ENCODE data around the gene CCDC169.
A peak's percentile ranks its signal among the peaks of the same experiment; 100 is the strongest.

CCDC169 gene

GRCh38 chr13:36297366-36298338 is at the start of gene CCDC169:
Gene CCDC169, minus strand, starts transcription at chr13:36297814. Its CDS starts 95 bp downstream, at chr13:36297719.
- Histone ChIP-seq H3K4me3 (ENCODE audit: low read depth, low read length) (peak within 1 kb of the TSS; percentile 72), H3K27ac (peak within 1 kb of the TSS; percentile 0), H3K27me3 (replicated peaks) (no peaks in the 10 kb centered on the region), H3K36me3 (replicated peaks) (peaks cover under 1% of the 10 kb centered on the region)
- TF ChIP-seq CTCF (IDR thresholded peaks at IDR 0.05; ENCODE audit: low read depth, low read length, missing control alignments): no peak
- in situ Hi-C loops (cut with HindIII; ENCODE audit: low pct_ligation_motif_present, low sequenced_read_pairs): no loop called here
- DNase-seq: peak; percentile 48

- in situ Hi-C loops (cut with HindIII; ENCODE audit: low pct_ligation_motif_present, low sequenced_read_pairs): no loop called here
Observed at GRCh38 chr13:36346222-36347083, 48.8 kb upstream of the CCDC169 start, which contains the start of gene SPART. Gene SPART, minus strand, starts transcription at chr13:36346394. Its CDS starts 10,564 bp downstream, at chr13:36335830.

GRCh38 chr13:36345438-36346221 is 48.0 kb upstream of the CCDC169 start:
- Histone ChIP-seq H3K27me3 (replicated peaks) (no peaks in the 10 kb centered on the region), H3K27ac (peak overlapping the region; percentile 99), H3K36me3 (replicated peaks) (no peaks in the 10 kb centered on the region), H3K4me3 (ENCODE audit: low read depth, low read length) (peak overlapping the region; percentile 82)
- no peak for TF ChIP-seq CTCF (IDR thresholded peaks at IDR 0.05; ENCODE audit: low read depth, low read length, missing control alignments)
- peak; percentile 86 for DNase-seq
- in situ Hi-C loops (cut with HindIII; ENCODE audit: low pct_ligation_motif_present, low sequenced_read_pairs): no loop called here

More at GRCh38 chr13:36346222-36347083, 48.8 kb upstream of the CCDC169 start, which contains the start of gene SPART:
- Histone ChIP-seq H3K27ac (peak within 1 kb of the TSS; percentile 99), H3K36me3 (replicated peaks) (no peaks in the 10 kb centered on the region), H3K27me3 (replicated peaks) (no peaks in the 10 kb centered on the region), H3K4me3 (ENCODE audit: low read depth, low read length) (peak within 1 kb of the TSS; percentile 82)
- DNase-seq: peak; percentile 90
- peak; percentile 97 for TF ChIP-seq CTCF (IDR thresholded peaks at IDR 0.05; ENCODE audit: low read depth, low read length, missing control alignments)

GRCh38 chr13:36344886-36345437 is 47.3 kb upstream of the CCDC169 start:
- Histone ChIP-seq H3K4me3 (ENCODE audit: low read depth, low read length) (peak overlapping the region; percentile 82), H3K36me3 (replicated peaks) (no peaks in the 10 kb centered on the region), H3K27ac (peak overlapping the region; percentile 99), H3K27me3 (replicated peaks) (no peaks in the 10 kb centered on the region)
- in situ Hi-C loops (cut with HindIII; ENCODE audit: low pct_ligation_motif_present, low sequenced_read_pairs): no loop called here
- DNase-seq: no peak
- TF ChIP-seq CTCF (IDR thresholded peaks at IDR 0.05; ENCODE audit: low read depth, low read length, missing control alignments): no peak

- DNase-seq: no peak
- H3K4me3 ChIP-seq (ENCODE audit: low read depth, low read length): peak overlapping the region; percentile 82
Observed at GRCh38 chr13:36344173-36344572, 46.6 kb upstream of the CCDC169 start.

More at GRCh38 chr13:36344173-36344572, 46.6 kb upstream of the CCDC169 start:
- Histone ChIP-seq H3K27me3 (replicated peaks) (no peaks in the 10 kb centered on the region), H3K27ac (peak overlapping the region; percentile 99), H3K36me3 (replicated peaks) (no peaks in the 10 kb centered on the region)
- in situ Hi-C loops (cut with HindIII; ENCODE audit: low pct_ligation_motif_present, low sequenced_read_pairs): no loop called here
- no peak for TF ChIP-seq CTCF (IDR thresholded peaks at IDR 0.05; ENCODE audit: low read depth, low read length, missing control alignments)
